ENCODE results near the gene DMD. TPM values are rescaled to one million over a fixed set of nuclear protein-coding genes. Genes with fewer than 3 reads are reported as not detected.

DMD gene
- total RNA-seq, 1 donor from 2014 or later = 22.2 TPM

DNA sequence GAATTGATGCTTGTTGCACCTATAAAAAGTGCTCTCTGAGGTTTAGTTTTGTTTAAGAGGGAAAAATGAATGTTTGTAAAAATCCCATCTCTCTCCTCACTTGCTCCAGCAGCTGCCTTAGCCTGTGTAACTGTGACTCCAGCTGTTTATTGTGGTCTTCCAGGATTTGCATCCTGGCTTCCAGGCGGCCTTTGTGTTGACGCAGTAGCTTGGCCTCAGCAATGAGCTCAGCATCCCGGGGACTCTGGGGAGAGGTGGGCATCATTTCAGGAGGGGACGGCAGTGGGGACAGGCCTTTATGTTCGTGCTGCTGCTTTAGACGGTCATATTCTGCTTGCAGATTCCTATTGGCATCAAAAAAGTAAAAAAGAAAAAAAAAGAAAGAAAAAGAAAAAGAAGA is 2064.2 kb downstream of the DMD start:
- FAIRE-seq (no peak), DNase-seq (ENCODE audit: low read depth) (no peak)
- no peaks in the 10 kb centered on the region for H3K9me3 ChIP-seq (ENCODE audit: insufficient read depth, low read depth, low read length)
- no peaks in the 10 kb centered on the region for H3K9me3 Mint-ChIP-seq (ENCODE audit: unreplicated experiment)
- H2AFZ ChIP-seq (ENCODE audit: low read depth, low read length) = no peak overlapping the region
- H3K9ac ChIP-seq (ENCODE audit: low read length) = no peak overlapping the region
- H4K20me1 ChIP-seq (ENCODE audit: insufficient read depth, low read length) = no peaks in the 10 kb centered on the region
- TF ChIP-seq, protein P1, sequence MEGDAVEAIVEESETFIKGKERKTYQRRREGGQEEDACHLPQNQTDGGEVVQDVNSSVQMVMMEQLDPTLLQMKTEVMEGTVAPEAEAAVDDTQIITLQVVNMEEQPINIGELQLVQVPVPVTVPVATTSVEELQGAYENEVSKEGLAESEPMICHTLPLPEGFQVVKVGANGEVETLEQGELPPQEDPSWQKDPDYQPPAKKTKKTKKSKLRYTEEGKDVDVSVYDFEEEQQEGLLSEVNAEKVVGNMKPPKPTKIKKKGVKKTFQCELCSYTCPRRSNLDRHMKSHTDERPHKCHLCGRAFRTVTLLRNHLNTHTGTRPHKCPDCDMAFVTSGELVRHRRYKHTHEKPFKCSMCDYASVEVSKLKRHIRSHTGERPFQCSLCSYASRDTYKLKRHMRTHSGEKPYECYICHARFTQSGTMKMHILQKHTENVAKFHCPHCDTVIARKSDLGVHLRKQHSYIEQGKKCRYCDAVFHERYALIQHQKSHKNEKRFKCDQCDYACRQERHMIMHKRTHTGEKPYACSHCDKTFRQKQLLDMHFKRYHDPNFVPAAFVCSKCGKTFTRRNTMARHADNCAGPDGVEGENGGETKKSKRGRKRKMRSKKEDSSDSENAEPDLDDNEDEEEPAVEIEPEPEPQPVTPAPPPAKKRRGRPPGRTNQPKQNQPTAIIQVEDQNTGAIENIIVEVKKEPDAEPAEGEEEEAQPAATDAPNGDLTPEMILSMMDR (IDR thresholded peaks at IDR 0.05; ENCODE audit: insufficient read depth, low read depth, low read length) = no peak
- no peak for TF ChIP-seq EZH2 (IDR thresholded peaks at IDR 0.05; ENCODE audit: insufficient read depth, low read length)
- H3K36me3 Mint-ChIP-seq (ENCODE audit: low read depth, unreplicated experiment) = peaks cover 8% of the 10 kb centered on the region
- no peak overlapping the region for H3K4me2 ChIP-seq (ENCODE audit: low read length)
- H3K27ac Mint-ChIP-seq (ENCODE audit: unreplicated experiment) = no peak overlapping the region
- H3K36me3 ChIP-seq (ENCODE audit: insufficient read depth, low read length) = peaks cover 3% of the 10 kb centered on the region
- H3K27ac ChIP-seq (ENCODE audit: low read depth, low read length) = no peak overlapping the region
- no peak overlapping the region for H3K4me3 Mint-ChIP-seq (ENCODE audit: unreplicated experiment)
- no peak overlapping the region for H3K4me3 ChIP-seq (ENCODE audit: insufficient read depth, low read depth, low read length)
- H3K27me3 ChIP-seq (ENCODE audit: insufficient read depth, low read length) = no peaks in the 10 kb centered on the region
- no peaks in the 10 kb centered on the region for H3K27me3 Mint-ChIP-seq (ENCODE audit: low read depth, unreplicated experiment)
- no peaks in the 10 kb centered on the region for H3K4me1 Mint-ChIP-seq (ENCODE audit: low read depth, unreplicated experiment)
- H3K79me2 ChIP-seq (ENCODE audit: insufficient read depth, low read length) = no peaks in the 10 kb centered on the region
- H3K4me1 ChIP-seq (ENCODE audit: insufficient read depth, low read length) = no peaks in the 10 kb centered on the region

- Histone ChIP-seq H3K79me2 (ENCODE audit: insufficient read depth, low read length) (no peaks in the 10 kb centered on the region), H3K4me2 (ENCODE audit: low read length) (no peak overlapping the region), H3K27me3 (ENCODE audit: insufficient read depth, low read length) (no peaks in the 10 kb centered on the region), H2AFZ (ENCODE audit: low read depth, low read length) (no peak overlapping the region), H3K36me3 (ENCODE audit: insufficient read depth, low read length) (no peaks in the 10 kb centered on the region), H4K20me1 (ENCODE audit: insufficient read depth, low read length) (no peaks in the 10 kb centered on the region), H3K4me1 (ENCODE audit: insufficient read depth, low read length) (no peaks in the 10 kb centered on the region), H3K9ac (ENCODE audit: low read length) (no peak overlapping the region), H3K9me3 (ENCODE audit: insufficient read depth, low read depth, low read length) (no peaks in the 10 kb centered on the region), H3K27ac (ENCODE audit: low read depth, low read length) (no peak overlapping the region), H3K4me3 (ENCODE audit: insufficient read depth, low read depth, low read length) (no peak overlapping the region)
- TF ChIP-seq EZH2 (IDR thresholded peaks at IDR 0.05; ENCODE audit: insufficient read depth, low read length) = no peak
- TF ChIP-seq, protein P1 (IDR thresholded peaks at IDR 0.05; ENCODE audit: insufficient read depth, low read depth, low read length) = no peak
- peak; percentile 83 for FAIRE-seq
- peaks cover 2% of the 10 kb centered on the region for H3K4me1 Mint-ChIP-seq (ENCODE audit: low read depth, unreplicated experiment)
- H3K27ac Mint-ChIP-seq (ENCODE audit: unreplicated experiment) = no peak overlapping the region
- DNase-seq (ENCODE audit: low read depth) = no peak
- H3K4me3 Mint-ChIP-seq (ENCODE audit: unreplicated experiment) = no peak overlapping the region
- no peaks in the 10 kb centered on the region for H3K27me3 Mint-ChIP-seq (ENCODE audit: low read depth, unreplicated experiment)
- peaks cover 12% of the 10 kb centered on the region for H3K36me3 Mint-ChIP-seq (ENCODE audit: low read depth, unreplicated experiment)
- no peaks in the 10 kb centered on the region for H3K9me3 Mint-ChIP-seq (ENCODE audit: unreplicated experiment)
Observed at GRCh38 chrX:31139961-31140360, 2071.4 kb downstream of the DMD start.

- Histone ChIP-seq H3K79me2 (ENCODE audit: insufficient read depth, low read length) (no peaks in the 10 kb centered on the region), H4K20me1 (ENCODE audit: insufficient read depth, low read length) (no peaks in the 10 kb centered on the region), H3K4me1 (ENCODE audit: insufficient read depth, low read length) (no peaks in the 10 kb centered on the region), H2AFZ (ENCODE audit: low read depth, low read length) (no peak overlapping the region), H3K4me2 (ENCODE audit: low read length) (no peak overlapping the region), H3K9me3 (ENCODE audit: insufficient read depth, low read depth, low read length) (no peaks in the 10 kb centered on the region), H3K27ac (ENCODE audit: low read depth, low read length) (no peak overlapping the region), H3K27me3 (ENCODE audit: insufficient read depth, low read length) (no peaks in the 10 kb centered on the region), H3K9ac (ENCODE audit: low read length) (no peak overlapping the region), H3K36me3 (ENCODE audit: insufficient read depth, low read length) (no peaks in the 10 kb centered on the region), H3K4me3 (ENCODE audit: insufficient read depth, low read depth, low read length) (no peak overlapping the region)
- Mint-ChIP-seq H3K36me3 (ENCODE audit: low read depth, unreplicated experiment) (peaks cover 5% of the 10 kb centered on the region), H3K9me3 (ENCODE audit: unreplicated experiment) (no peaks in the 10 kb centered on the region), H3K4me1 (ENCODE audit: low read depth, unreplicated experiment) (peaks cover 2% of the 10 kb centered on the region), H3K4me3 (ENCODE audit: unreplicated experiment) (no peak overlapping the region), H3K27me3 (ENCODE audit: low read depth, unreplicated experiment) (no peaks in the 10 kb centered on the region), H3K27ac (ENCODE audit: unreplicated experiment) (no peak overlapping the region)
- no peak for DNase-seq (ENCODE audit: low read depth)
- TF ChIP-seq, protein P1 (IDR thresholded peaks at IDR 0.05; ENCODE audit: insufficient read depth, low read depth, low read length) = no peak
- no peak for TF ChIP-seq EZH2 (IDR thresholded peaks at IDR 0.05; ENCODE audit: insufficient read depth, low read length)
- peak; percentile 41 for FAIRE-seq
Observed at GRCh38 chrX:31138124-31138523, 2073.2 kb downstream of the DMD start.

All from astrocyte (in vitro differentiated cells and primary cell).